PFSK-1 (cell line): ENCODE measurements around the gene ZNHIT2.

Experiments
- FOXP2 ChIP-seq: optimal IDR thresholded peaks from 2 replicates; pipeline ENCODE3; 2011; ENCODE audit warnings: borderline replicate concordance, control low read depth, inconsistent platforms; ENCODE audit not compliant: insufficient read depth; ENCODE audit errors: extremely low read length, extremely low read depth
- POLR2AphosphoS5 ChIP-seq: IDR thresholded peaks from 2 replicates; pipeline ENCODE4 v1.6.1; 2012; ENCODE audit warnings: low read depth, mild to moderate bottlenecking, control low read depth, low read length, moderate library complexity
- SIN3A ChIP-seq: IDR thresholded peaks from 2 replicates; pipeline ENCODE4 v1.6.1; 2012; ENCODE audit warnings: mild to moderate bottlenecking, low read length, moderate library complexity, borderline replicate concordance; ENCODE audit not compliant: insufficient read depth
- TAF1 ChIP-seq: IDR thresholded peaks from 2 replicates; pipeline ENCODE4 v1.6.1; 2012; ENCODE audit warnings: low read length, control low read depth, borderline replicate concordance; ENCODE audit not compliant: insufficient read depth
- TF ChIP-seq, protein P1 (sequence below), 2 experiments: IDR thresholded peaks; 2 replicates each; pipeline versions ENCODE4 v1.6.1 to v1.8.0; 2011 to 2012; ENCODE audit warnings: low read depth in 2 of 2, low read length in 2 of 2, control low read depth in 1 of 2, inconsistent platforms in 1 of 2, mild to moderate bottlenecking in 1 of 2, moderate library complexity in 1 of 2; ENCODE audit not compliant: insufficient read depth in 1 of 2

ZNHIT2 gene

DNA sequence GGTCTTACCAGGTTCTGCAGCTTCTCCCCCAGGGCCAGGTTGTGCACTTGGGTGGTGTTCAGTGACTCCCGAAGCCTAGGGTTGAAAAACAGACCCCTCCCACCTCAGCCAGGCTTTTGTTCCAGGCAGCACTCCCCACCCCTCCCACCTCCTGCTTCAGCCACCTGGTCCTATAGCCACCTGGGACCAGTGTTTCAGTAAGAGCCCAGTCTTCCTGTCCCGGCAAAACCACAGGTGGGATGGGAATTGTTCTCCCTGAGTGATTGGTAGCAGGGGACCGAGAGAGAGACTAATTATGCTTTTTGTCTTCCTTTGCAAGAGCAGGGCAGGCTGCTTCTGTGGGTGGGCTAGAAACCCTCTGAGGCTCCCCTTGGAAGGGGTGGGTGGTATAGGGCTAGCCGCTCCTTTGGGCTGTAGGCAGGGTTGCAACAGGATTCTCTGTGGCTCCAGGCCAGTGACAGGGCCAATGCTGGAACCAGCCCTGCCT is 50.7 kb downstream of the ZNHIT2 start:
- TF ChIP-seq, protein P1, sequence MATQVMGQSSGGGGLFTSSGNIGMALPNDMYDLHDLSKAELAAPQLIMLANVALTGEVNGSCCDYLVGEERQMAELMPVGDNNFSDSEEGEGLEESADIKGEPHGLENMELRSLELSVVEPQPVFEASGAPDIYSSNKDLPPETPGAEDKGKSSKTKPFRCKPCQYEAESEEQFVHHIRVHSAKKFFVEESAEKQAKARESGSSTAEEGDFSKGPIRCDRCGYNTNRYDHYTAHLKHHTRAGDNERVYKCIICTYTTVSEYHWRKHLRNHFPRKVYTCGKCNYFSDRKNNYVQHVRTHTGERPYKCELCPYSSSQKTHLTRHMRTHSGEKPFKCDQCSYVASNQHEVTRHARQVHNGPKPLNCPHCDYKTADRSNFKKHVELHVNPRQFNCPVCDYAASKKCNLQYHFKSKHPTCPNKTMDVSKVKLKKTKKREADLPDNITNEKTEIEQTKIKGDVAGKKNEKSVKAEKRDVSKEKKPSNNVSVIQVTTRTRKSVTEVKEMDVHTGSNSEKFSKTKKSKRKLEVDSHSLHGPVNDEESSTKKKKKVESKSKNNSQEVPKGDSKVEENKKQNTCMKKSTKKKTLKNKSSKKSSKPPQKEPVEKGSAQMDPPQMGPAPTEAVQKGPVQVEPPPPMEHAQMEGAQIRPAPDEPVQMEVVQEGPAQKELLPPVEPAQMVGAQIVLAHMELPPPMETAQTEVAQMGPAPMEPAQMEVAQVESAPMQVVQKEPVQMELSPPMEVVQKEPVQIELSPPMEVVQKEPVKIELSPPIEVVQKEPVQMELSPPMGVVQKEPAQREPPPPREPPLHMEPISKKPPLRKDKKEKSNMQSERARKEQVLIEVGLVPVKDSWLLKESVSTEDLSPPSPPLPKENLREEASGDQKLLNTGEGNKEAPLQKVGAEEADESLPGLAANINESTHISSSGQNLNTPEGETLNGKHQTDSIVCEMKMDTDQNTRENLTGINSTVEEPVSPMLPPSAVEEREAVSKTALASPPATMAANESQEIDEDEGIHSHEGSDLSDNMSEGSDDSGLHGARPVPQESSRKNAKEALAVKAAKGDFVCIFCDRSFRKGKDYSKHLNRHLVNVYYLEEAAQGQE (IDR thresholded peaks at IDR 0.05; ENCODE audit: insufficient read depth in 1 of 2, low read depth in 2 of 2, low read length in 2 of 2) = no peak
- TF ChIP-seq FOXP2 (no peak), POLR2AphosphoS5 (no peak), TAF1 (no peak), SIN3A (no peak)
